Cardiac septum (tissue), 1 donor: ENCODE measurements around the gene RD3L. TPM values are rescaled to one million over a fixed set of nuclear protein-coding genes. Genes with fewer than 3 reads are reported as not detected.
A peak's percentile ranks its signal among the peaks of the same experiment; 100 is the strongest.

Experiments
- DNase-seq: peaks from one replicate; pipeline ENCODE4 v3.0.0-alpha.2; 2020; ENCODE audit warnings: low spot score
- intact Hi-C: fragments of 100-400 bp; cut with DNase I; formaldehyde crosslinking; loops from one replicate; pipeline ENCODE4 v1.14.0; 2022
- long read RNA-seq: library from polyadenylated mRNA; unstranded; transcript quantifications from one replicate; pipeline ENCODE4 v2.0.0, GENCODE V29; 2021
- total RNA-seq: library from RNA; stranded (reverse); fragmentation: NEBNext Ultra II Directional; extraction: Animal tissue kit (Norgen Biotek cat#: 25700); gene quantifications from one replicate; pipeline ENCODE4 v1.2.1, GENCODE V29; 2021
- donor health status: DM: no; HTN: no; CAD: no.

RD3L gene
- total RNA-seq: 13.1 TPM
- long read RNA-seq, partial matches to known transcripts: 2 of 8 reads
- long read RNA-seq, other reads (novel, unspliced or antisense): 1 of 8 reads

DNA sequence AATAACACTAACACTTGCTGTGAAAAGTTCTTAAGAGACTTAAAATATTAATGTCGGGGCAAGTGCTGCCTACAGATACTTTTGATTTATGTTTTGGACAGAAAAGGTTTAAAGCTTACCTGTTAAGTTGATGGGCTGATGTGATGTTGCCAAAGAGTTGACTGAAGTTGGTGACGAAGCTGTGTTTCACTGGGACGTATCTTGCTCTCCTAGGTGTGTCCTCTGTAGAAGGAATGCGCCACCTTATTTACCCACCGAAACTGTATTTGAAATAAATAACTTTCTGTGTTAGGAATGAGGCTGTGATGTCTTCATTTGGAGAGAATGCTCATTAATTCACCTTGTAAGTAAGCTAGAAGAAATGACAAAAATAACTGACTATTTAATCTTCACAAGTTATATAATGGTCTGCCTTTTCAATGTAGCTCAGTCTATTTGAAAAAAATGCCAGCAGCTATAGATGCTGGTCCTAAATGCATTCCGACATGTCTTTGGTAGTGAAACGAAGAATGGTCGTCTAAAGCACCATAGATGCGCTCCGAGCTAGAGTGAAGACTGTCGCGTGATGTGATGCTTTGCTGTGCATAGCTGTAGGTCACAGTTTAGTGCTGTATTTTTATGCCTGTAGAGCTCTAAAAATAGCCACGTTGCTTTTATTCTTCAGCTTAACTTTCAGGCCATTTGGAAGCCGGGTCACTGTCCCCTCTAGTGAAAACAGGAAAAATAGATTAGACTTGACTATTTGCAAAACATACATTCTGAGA, at the start of gene RD3L:
RD3L (minus strand) TSS at position 557 of the 764 bp plus-strand sequence. CDS start 834 bp downstream, outside the sequence.
- intact Hi-C loops: loop anchor here (1.0 kb wide), 1 partner anchor 18 kb away; no protein-coding TSS in a partner anchor
- no peak for DNase-seq

DNA sequence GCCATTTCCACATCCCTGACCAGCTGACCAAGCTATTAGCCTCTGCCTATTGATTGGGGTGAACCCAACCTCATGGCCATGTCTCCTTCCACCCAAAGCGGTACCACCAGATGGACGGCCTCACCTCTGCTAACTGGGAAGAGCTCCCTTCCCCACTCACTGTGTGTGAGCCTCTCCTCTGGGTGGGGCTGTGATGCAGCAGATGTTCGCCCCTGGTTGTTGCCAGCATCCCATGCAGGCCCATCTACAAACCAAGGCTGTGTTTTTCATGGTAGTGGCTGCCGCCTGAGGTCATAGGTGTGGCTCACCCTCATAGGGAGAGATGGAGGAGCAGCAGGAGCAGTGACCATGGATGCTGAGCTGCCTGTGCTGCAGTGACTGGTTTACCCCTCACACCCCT, 47.6 kb upstream of the RD3L start:
- intact Hi-C loops: loop anchor here (10.0 kb wide), 1 partner anchor 415 kb away; no protein-coding TSS in a partner anchor
- no peak for DNase-seq

DNA sequence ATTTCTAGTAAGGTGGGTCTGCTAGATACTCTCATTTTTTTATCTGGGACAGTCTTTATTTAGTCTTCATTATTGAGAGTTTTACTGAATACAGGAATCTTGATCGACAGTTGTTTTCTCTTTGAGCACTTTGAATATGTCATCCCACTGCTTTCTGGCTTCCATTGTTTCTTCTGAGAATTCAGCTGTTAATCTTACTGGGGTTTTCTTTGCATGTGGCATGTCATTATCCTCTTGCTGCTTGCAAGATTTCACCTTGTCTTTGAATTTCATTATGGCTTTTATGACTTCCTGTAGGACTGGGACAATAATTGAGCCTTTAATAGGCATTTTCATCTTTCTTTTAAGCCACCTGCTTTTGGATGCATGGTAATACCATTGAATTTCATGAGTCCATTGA, 46.7 kb upstream of the RD3L start:
- intact Hi-C loops: loop anchor here (10.0 kb wide), 1 partner anchor 414 kb away; no protein-coding TSS in a partner anchor
- DNase-seq: no peak

DNA sequence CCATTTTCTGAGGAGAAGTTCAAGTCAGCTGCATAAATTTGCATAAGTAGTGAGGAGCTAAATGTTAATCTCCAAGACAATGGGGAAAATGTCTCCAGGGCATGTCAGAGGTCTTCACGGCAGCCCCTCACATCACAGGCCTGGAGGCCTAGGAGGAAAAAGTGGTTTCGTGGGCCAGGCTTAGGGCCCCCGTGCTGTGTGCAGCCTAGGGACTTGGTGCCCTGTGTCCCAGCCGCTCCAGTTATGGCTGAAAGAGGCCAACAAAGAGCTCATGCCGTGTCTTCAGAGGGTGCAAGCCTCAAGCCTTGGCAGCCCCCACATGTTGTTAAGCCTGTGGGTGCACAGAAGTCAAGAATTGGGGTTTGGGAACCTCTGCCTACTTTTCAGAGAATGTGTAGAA, 41.9 kb upstream of the RD3L start:
- no peak for DNase-seq
- intact Hi-C loops: loop anchor here (5.0 to 10.0 kb wide), 3 partner anchors 82 to 409 kb away; no protein-coding TSS in a partner anchor

DNA sequence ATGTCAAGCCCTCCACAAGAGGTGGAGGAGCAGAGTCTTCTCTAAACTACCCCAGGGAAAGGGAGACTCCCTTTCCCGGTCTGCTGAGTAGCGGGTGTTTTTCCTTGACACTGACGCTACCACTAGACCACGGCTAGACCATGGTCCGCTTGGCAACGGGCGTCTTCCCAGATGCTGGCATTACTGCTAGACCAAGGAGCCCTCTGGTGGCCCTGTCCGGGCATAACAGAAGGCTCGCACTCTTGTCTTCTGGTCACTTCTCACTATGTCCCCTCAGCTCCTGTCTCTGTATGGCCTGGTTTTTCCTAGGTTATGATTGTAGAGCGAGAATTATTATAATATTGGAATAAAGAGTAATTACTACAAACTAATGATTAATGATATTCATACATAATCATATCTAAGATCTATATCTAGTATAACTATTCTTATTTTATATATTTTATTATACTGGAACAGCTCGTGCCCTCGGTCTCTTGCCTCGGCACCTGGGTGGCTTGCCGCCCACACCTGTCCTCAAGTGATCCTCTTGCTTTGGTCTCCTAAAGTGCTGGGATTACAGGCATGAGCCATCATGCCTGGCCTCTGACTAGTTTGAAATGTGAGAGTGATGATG, 38.4 kb upstream of the RD3L start:
- intact Hi-C loops: loop anchor here (5.0 to 10.0 kb wide), 3 partner anchors 78 to 406 kb away; no protein-coding TSS in a partner anchor
- DNase-seq: peak; percentile 79

DNA sequence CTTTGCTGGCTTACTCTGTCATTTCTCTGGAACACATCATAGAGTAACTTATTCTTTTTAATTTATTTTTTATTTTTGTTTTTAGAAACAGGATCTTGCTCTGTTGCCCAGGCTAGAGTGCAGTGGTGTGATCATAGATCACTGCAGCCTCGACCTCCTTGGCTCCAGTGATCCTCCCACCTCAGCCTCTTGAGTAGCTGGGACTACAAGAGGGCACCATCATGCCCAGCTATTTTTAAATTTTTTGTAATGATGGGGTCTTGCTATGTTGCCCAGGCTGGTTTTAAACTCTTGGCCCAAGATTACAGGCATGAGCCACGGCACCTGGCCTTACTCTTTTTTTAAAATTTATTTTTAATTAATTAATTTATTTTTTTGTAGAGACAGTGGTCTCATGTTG, 32.2 kb upstream of the RD3L start:
- intact Hi-C loops: no loop called here
- DNase-seq: no peak

DNA sequence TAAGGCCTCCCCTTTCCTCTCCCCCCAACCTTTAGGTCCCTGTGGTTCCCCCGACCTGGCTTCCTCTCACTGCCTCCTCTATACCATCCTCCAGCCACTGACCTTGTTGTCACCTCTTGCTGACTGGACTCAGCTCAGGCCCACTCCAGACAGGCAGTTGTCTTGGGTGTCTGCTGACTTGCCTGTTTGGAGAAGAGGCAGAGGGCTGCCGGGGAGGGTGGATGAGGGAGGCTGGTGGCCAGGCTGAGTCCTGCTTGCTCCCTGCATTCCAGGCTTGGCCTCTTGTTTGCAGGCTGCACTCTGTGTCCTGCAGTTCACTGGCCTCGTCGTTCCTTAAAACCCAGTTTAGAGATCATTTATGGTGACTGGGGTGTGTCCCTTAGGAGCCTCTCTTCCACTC, 31.0 kb upstream of the RD3L start:
- intact Hi-C loops: no loop called here
- no peak for DNase-seq

DNA sequence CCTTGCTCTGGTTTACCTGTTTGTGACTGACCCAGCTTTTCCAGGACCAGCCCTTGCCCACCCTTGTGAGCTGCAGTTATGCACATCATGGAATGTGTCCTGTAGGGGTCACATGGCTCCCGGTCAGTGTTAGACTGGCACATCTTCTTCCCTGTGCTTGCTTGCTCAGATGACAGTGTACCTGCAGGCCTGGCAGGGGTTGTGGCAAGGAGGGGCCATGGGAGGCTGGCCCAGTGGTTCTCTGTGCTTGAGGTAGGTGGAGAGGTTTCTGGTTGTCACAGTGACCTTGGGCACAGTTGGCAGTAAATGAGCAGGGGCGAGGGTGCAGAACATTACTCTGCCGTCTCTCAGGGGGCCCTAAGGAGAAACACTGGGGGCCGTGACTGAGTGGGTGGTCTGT, 27.6 kb upstream of the RD3L start:
- intact Hi-C loops: no loop called here
- no peak for DNase-seq

DNA sequence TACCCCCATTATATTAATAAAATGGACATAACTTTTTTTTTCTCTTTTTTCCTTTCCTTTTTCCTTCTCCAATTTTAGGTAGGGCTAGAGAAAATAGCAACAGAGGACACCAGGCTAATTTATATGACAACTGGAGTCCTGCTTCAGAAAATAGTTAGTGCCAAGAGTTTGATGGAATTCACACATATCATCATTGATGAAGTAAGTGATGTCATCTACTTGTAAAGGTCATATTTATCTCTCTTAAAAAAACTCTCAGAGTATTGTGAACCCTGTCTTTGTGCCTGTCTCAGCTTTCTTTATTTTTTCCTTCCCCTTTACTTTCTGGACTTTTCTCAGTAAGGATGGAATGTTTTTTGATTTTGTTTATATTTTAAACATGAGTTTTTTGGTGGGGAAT, 24.3 kb upstream of the RD3L start:
- intact Hi-C loops: no loop called here
- DNase-seq: no peak

DNA sequence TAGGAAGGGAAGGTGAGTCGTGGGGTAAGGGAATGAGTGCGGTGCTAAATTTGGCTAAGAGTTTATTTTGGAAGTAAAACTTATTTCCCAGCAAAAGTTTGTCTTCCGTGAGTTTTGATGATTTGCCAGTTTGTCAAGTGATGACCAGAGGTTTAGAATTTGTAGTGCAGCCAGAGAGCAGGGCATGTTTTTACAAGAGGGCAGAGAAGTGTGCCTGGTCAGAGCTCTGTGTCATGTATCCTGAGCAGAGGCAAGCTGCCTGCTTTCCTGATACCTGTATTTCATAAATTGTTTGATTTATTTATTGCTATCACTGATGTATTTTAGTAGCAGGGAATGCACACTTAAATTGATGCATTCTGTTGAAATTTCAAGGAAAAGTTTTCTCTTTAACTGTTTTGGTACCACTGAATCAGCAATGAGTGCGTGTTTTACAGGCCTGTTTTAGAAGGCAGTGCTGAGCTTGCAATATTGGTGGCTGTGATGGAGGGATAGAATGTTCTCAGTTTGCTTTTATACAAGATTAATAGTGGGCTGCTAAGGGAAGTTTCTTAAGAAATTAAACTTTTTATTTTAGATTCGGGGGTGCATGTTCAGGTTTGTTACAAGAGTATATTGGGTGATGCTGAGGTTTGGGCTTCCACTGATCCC, 19.7 kb upstream of the RD3L start:
- DNase-seq: no peak
- intact Hi-C loops: no loop called here

DNA sequence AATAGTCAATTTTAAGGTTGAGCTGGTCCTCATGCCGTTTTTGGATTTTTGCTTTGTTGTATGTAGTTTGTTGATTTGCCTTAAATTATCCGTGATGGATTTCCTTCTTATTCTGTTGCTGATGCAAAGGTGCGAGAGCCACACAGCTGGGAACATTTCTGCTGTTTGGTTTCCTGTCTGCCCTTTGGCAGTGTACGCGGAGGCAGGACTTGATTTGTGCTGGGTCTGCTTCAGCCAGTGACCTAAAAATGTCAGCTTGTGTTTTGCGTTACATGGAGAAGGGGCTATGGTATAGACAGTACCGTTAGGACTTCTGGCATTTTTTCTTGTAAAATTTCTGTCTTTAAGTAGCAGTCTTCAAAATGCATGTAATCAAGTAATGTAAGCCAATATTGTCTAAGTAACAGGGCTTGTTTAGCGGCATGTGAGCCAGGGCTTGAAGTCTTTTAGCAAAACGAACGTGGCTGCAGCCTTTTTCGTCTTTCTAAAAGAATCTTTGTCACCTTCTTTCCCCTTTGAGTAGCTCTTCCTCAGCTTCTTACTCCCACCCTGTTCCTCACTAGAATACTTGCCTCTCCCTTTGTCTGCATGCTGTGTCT, 18.2 kb upstream of the RD3L start:
- intact Hi-C loops: no loop called here
- DNase-seq: no peak

DNA sequence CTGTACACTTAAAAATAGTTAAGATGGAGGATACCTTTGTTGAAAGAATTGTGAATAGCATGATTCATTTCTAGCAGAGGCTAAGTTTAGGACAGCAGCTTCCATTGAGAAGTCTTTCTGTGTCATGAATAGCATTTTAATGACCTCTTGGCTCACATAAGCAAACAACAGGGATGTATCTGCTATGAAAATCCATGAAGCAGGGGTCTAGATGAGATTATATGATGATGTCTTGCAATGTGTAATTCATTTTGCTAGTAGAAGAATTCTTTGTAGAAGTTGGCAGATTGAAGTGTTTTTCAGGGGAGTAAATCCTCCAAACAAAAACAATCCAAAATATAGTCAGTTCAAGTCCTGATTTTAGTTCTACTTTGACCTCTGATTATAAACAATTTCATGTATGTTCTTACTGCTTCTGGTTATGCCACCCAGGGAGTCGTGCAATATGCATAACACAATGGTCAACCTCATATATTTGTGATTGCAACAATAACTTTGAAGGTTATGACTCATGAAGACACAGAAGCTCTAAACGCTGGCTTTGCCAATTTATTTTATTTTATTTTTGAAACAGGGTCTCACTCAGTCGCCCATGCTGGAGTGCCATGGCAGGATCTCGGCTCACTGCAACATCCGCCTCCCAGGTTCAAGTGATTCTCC, 6.9 kb upstream of the RD3L start:
- intact Hi-C loops: no loop called here

DNA sequence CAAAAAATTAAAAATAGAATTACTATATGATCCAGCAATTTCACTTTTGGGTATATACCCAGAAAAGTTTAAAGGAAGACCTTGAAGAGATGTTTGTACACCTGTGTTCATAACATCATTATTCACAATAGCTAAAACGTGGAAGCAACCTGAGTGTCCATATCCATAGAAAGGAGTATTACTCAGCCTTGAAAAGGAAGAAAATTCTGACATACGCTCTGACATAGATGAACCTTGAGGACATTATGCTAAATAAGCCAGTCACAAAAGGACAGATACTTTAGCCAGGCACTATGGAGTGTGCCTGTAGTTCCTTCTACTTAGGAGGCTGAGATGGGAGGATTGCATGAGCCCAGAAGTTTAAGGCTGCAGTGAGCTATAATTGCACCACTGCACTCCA, 6.1 kb upstream of the RD3L start:
- DNase-seq: no peak
- intact Hi-C loops: no loop called here

More for the DNA sequence above, 6.9 kb upstream of the RD3L start:
- no peak for DNase-seq

DNA sequence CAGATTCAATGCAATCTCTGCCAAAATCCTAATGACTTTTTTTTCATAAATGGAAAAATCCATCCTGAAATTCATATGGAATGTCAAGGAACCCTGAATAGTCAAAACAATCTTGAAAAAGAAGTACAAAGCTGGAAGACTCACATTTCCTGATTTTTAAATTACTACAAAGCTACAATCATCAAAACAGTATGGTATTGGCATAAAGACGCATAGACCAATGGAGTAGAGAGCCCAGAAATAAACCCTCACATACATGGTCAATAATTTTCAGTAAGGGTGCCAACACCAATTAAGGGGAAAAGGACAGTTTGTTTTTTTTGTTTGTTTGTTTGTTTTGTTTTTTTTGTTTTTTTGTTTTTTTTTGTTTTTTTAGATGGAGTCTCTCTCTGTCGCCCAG, 4.6 kb upstream of the RD3L start:
- intact Hi-C loops: no loop called here
- DNase-seq: no peak

DNA sequence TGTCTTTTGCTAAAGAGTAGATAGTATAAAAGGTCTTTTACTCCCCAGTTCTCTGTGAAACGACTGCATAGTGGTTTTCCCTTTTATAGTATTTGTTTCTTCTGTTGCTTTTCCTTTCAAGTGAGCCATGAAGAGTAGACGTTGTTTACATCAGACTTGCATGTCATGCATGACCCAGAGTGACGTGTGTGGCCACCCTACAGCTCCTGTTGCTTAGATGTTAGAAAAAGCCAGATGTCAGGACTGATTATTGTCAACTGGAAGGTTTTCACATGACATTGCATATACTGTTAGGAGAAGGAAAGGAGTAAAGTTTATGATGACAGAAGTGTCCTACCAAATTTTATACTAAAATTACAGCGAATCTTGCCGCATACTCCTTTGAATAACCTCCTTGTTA, 1.3 kb upstream of the RD3L start:
- intact Hi-C loops: no loop called here
- DNase-seq: no peak

DNA sequence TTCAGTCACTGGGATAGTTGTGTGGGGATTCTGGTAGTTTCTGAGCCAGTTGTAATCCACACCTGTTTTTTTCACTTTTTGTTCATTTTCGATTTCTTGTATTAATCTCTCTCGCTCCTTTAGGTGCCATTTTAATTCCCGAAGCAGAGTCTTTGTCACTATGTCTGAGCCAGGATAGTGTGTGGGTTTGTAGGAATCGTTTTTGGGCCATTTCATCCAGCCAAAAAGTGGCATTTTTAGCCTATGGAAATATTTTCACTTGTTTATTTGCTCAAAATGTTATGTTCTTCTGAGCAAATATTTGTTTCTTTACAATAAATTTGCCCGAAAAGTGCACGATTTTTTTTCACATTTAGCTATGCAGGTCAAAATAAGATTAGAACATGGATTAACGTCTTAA, 867 bp downstream of the RD3L start:
- DNase-seq: no peak
- intact Hi-C loops: loop anchor here (1.0 kb wide), 1 partner anchor 17 kb away; no protein-coding TSS in a partner anchor

DNA sequence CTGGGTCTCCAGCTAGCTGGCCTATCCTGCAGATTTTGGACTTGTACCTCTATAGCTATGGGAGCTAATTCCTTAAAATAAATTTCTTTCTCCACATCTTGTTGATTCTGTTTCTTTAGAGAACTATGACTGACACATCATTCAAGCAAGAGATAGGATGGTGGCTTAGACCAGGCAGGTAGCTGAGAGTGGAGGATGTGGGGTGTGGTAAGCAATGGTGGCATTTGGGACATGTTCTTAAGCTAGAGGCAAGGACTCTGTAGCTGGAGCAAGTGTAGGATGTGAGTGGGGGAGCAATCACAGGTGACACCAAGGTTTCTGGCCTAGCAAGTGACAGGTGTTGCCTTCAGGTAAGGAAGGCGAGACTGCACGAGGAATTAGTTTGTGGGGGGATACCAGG, 7.2 kb downstream of the RD3L start:
- no peak for DNase-seq
- intact Hi-C loops: no loop called here

DNA sequence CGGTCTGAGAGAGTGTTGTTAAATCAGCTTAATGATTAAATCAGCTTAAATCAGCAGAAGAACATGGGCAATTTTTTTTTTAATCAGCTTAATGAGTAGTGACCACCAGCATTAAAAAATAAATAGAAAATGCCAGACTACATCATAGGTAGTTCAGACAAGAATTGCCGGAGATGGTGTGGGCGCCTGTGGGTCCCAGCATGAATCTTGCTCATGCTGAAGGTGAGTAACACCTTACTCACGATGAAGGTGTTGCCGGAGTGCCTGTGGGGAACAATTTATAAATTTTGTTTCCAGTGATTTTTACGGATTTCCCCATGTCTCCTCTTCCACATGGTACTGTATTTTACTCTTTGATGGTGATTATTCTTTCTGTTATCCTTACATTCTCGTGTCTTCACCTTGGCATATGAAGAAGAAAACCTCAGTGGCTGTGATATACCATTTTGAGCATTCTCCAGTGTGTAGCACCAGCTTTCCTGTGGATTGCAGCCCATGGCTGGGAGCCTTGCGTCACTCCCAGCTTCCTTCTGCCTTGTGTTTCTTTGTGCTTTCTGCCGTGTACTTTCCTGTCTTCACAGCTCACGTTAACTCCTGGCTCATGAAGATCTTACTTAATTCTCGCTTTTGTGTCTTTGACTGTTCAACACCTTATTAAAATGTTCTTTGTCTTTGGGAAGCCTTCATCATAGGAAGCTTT, 9.4 kb downstream of the RD3L start:
- intact Hi-C loops: no loop called here
- DNase-seq: no peak

DNA sequence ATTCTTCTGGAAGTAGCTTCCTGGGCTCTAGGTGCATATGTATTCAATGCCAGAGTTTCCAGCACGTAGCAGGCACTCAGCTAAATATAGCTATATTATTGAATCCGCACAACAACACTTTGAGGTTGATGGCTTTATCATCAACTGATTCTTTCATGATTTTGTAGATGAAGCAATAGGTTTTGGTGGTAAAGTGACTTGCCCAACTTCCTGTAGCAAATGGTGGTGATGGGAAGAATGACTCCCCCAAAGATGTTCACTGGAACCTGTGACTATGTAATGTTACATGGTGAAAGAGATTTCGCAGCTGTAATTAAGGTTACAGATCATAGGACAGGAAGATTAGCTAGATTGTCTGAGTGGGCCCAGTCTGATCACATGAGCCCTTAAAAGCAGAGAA, 10.9 kb downstream of the RD3L start:
- intact Hi-C loops: no loop called here
- DNase-seq: no peak
